Measurements from ENCODE around the gene AGER. TPM values are rescaled to one million over a fixed set of nuclear protein-coding genes. Genes with fewer than 3 reads are reported as not detected.

Gene AGER
- total and polyA plus RNA-seq, 9 of the 15 experiments (the other 6 are each of a cell fraction or from before 2014, with no cell fraction given): 1.2 to 11.5 (median 4.1) TPM

DNA sequence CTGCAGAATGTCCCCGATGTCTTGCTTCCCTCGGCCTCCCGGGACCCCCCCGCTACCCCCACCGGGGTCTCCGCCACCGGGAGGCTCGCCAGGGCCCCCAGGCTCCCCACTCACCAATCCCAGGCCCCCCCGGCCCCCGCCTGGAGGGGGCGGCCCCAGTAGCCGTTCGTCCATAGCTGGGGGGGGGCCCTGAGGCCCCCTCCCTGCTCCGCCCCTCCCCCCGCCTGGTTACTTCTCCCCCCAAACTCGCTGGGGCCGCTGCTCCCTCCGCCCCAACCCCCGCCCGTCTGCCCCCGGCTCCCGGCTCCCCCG lies 5.6 kb upstream of the AGER start:
- peaks cover 69 to 71% of the 10 kb centered on the region in 2 experiments for H3K4me1 ChIP-seq (replicated peaks in 1 of 2; ENCODE audit: control insufficient read depth in 2 of 2, insufficient read depth in 2 of 2, low read length in 2 of 2)
- H3K36me3 ChIP-seq (ENCODE audit: control insufficient read depth, insufficient read depth, low read length): peaks cover 33% of the 10 kb centered on the region; the same call in 2 of the 3 replicates
- ChIA-PET CTCF (ENCODE audit: low intra/inter-chr PET ratio) (no interaction called here), POLR2A (interaction anchor here (0.6 to 2.5 kb wide), 5 partner anchors 8 to 326 kb away, joined by 3 to 10 read pairs (median 3); partner anchors contain the start of gene FKBPL)
- H3K4me3 ChIP-seq: peak overlapping the region; percentile 79
- ATAC-seq (no peak), DNase-seq (ENCODE audit: extremely low read depth in 1 of 4, low spot score in 3 of 4) (peak in 3 of 4 experiments; percentile 53 to 83 (median 78)), FAIRE-seq (no peak)
- intact Hi-C loops (cut with micrococcal nuclease) (loop anchor here (10.0 kb wide), 1 partner anchor 285 kb away; the partner anchor contains the start of gene ZBTB12), in situ Hi-C loops (cut with MboI) (no loop called here)
- H3K27me3 ChIP-seq (ENCODE audit: control insufficient read depth in 2 of 2, insufficient read depth in 2 of 2, low read length in 2 of 2): no peaks in the 10 kb centered on the region
- H3K9ac ChIP-seq (ENCODE audit: insufficient read depth in 1 of 2, low read depth in 2 of 2, low read length in 2 of 2): peak overlapping the region; percentile 89 to 95
- no TSS peak for BruUV-seq (replicated peaks)
- WGBS (ENCODE audit: insufficient coverage, low coverage, missing lambda C conversion rate): 0% methylated on average over 1 of the region's 23 CpGs
- no peaks in the 10 kb centered on the region for H4K20me1 ChIP-seq (replicated peaks; ENCODE audit: control insufficient read depth, insufficient read depth, low read length)
- peak overlapping the region; percentile 90 for H3K4me2 ChIP-seq (ENCODE audit: insufficient read depth, low read length)
- H3K9me1 ChIP-seq (ENCODE audit: control insufficient read depth, insufficient read depth, low read length): no peaks in the 10 kb centered on the region
- H2AFZ ChIP-seq (ENCODE audit: low read depth, low read length): no peak overlapping the region
- H3K79me2 ChIP-seq (ENCODE audit: control insufficient read depth, insufficient read depth, low read length): peaks cover 63% of the 10 kb centered on the region
- H3K27ac ChIP-seq (ENCODE audit: extremely low read depth, low read depth, low read length): peak overlapping the region; percentile 93
- H3K9me3 ChIP-seq (replicated peaks; ENCODE audit: control insufficient read depth, insufficient read depth, low read depth, low read length): no peaks in the 10 kb centered on the region
- TF ChIP-seq ZBTB7A (IDR thresholded peaks at IDR 0.05; ENCODE audit: borderline replicate concordance, control insufficient read depth, low read depth, low read length) (peak; percentile 55), ZFPM2 (CRISPR knock-in tag; IDR thresholded peaks at IDR 0.05) (no peak), CHD1 (IDR thresholded peaks at IDR 0.05; ENCODE audit: low read length) (no peak), ZFX (CRISPR knock-in tag; IDR thresholded peaks at IDR 0.05) (0 out of 2 replicates have a peak, but pooled peaks have one; percentile 9), SMARCB1 (IDR thresholded peaks at IDR 0.05; ENCODE audit: insufficient read length, low read depth) (no peak), PHB (CRISPR knock-in tag; IDR thresholded peaks at IDR 0.05) (no peak), ZNF41 (CRISPR knock-in tag; conservative IDR thresholded peaks at IDR 0.05) (no peak), RAD21 (CRISPR knock-in tag; conservative IDR thresholded peaks at IDR 0.05 in 1 of 2, IDR thresholded peaks at IDR 0.05 in 1 of 2) (no peak), ZNF239 (CRISPR knock-in tag; IDR thresholded peaks at IDR 0.05) (no peak), POLR2G (IDR thresholded peaks at IDR 0.05; ENCODE audit: low read depth, low read length) (no peak; the same call in 1 of the 2 replicates)
- TF ChIP-seq, protein P1, sequence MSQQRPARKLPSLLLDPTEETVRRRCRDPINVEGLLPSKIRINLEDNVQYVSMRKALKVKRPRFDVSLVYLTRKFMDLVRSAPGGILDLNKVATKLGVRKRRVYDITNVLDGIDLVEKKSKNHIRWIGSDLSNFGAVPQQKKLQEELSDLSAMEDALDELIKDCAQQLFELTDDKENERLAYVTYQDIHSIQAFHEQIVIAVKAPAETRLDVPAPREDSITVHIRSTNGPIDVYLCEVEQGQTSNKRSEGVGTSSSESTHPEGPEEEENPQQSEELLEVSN (IDR thresholded peaks at IDR 0.05; ENCODE audit: borderline replicate concordance in 1 of 2, extremely low read depth in 1 of 2, insufficient read depth in 1 of 2, insufficient read length in 1 of 2, low read depth in 1 of 2, low read length in 1 of 2, poor library complexity in 1 of 2, severe bottlenecking in 1 of 2): no peak
- TF ChIP-seq, protein P2, sequence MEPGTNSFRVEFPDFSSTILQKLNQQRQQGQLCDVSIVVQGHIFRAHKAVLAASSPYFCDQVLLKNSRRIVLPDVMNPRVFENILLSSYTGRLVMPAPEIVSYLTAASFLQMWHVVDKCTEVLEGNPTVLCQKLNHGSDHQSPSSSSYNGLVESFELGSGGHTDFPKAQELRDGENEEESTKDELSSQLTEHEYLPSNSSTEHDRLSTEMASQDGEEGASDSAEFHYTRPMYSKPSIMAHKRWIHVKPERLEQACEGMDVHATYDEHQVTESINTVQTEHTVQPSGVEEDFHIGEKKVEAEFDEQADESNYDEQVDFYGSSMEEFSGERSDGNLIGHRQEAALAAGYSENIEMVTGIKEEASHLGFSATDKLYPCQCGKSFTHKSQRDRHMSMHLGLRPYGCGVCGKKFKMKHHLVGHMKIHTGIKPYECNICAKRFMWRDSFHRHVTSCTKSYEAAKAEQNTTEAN (CRISPR knock-in tag; IDR thresholded peaks at IDR 0.05): no peak
- TF ChIP-seq, protein P3, sequence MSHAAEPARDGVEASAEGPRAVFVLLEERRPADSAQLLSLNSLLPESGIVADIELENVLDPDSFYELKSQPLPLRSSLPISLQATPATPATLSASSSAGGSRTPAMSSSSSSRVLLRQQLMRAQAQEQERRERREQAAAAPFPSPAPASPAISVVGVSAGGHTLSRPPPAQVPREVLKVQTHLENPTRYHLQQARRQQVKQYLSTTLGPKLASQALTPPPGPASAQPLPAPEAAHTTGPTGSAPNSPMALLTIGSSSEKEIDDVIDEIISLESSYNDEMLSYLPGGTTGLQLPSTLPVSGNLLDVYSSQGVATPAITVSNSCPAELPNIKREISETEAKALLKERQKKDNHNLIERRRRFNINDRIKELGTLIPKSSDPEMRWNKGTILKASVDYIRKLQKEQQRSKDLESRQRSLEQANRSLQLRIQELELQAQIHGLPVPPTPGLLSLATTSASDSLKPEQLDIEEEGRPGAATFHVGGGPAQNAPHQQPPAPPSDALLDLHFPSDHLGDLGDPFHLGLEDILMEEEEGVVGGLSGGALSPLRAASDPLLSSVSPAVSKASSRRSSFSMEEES (CRISPR knock-in tag; IDR thresholded peaks at IDR 0.05): no peak
- TF ChIP-seq, protein P4, sequence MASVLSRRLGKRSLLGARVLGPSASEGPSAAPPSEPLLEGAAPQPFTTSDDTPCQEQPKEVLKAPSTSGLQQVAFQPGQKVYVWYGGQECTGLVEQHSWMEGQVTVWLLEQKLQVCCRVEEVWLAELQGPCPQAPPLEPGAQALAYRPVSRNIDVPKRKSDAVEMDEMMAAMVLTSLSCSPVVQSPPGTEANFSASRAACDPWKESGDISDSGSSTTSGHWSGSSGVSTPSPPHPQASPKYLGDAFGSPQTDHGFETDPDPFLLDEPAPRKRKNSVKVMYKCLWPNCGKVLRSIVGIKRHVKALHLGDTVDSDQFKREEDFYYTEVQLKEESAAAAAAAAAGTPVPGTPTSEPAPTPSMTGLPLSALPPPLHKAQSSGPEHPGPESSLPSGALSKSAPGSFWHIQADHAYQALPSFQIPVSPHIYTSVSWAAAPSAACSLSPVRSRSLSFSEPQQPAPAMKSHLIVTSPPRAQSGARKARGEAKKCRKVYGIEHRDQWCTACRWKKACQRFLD (CRISPR knock-in tag; IDR thresholded peaks at IDR 0.05): peak; percentile 16; the same call in 1 of the 2 replicates
